Endometrial microvascular endothelial cells (primary cell): ENCODE measurements around the gene TMPRSS9. TPM values are rescaled to one million over a fixed set of nuclear protein-coding genes. Genes with fewer than 3 reads are reported as not detected.
"Not testable (repeated sequence)": the region's sequence is repeated elsewhere in the genome, so short reads cannot be mapped to it uniquely, and the experiment has no call there.

ENCODE experiments used
- in situ Hi-C: cut with HindIII; loops from 2 replicates; pipeline ENCODE4 v1.10.0; 2017; ENCODE audit warnings: low sequenced_read_pairs, low pct_unique_long_range_greater_than_20kb; ENCODE audit errors: inconsistent ontology term
- total RNA-seq: library from RNA; depleted of rRNA; stranded (reverse); fragments of >200 nt; gene quantifications from one replicate; pipeline ENCODE4 v1.2.3, GENCODE V29; 2015; ENCODE audit errors: inconsistent ontology term

Gene TMPRSS9
- total RNA-seq, 1 donor from 2014 or later, result not detected

- in situ Hi-C loops, result no loop called here
Measured at GRCh38 chr19:2339644-2340310, 20.3 kb upstream of the TMPRSS9 start.

- in situ Hi-C loops, result no loop called here
Measured at GRCh38 chr19:2340496-2341243, 19.4 kb upstream of the TMPRSS9 start.

GRCh38 chr19:2341244-2341751 lies 18.8 kb upstream of the TMPRSS9 start:
- in situ Hi-C loops, result no loop called here

GRCh38 chr19:2341982-2342381 lies 18.1 kb upstream of the TMPRSS9 start:
- in situ Hi-C loops, result no loop called here

- in situ Hi-C loops, result no loop called here
Measured at GRCh38 chr19:2342656-2343288, 17.3 kb upstream of the TMPRSS9 start.

- in situ Hi-C loops, result no loop called here
Measured at GRCh38 chr19:2343289-2343982, 16.6 kb upstream of the TMPRSS9 start.

- in situ Hi-C loops, result no loop called here
Measured at GRCh38 chr19:2344381-2344870, 15.6 kb upstream of the TMPRSS9 start.

GRCh38 chr19:2345076-2345475 lies 15.0 kb upstream of the TMPRSS9 start:
- in situ Hi-C loops, result no loop called here

GRCh38 chr19:2345794-2346663 lies 14.0 kb upstream of the TMPRSS9 start:
- in situ Hi-C loops, result no loop called here

- in situ Hi-C loops, result not testable (repeated sequence)
Measured at GRCh38 chr19:2349818-2350217, 10.2 kb upstream of the TMPRSS9 start.

GRCh38 chr19:2350656-2351055 lies 9.4 kb upstream of the TMPRSS9 start:
- in situ Hi-C loops, result no loop called here

GRCh38 chr19:2351591-2351990 lies 8.5 kb upstream of the TMPRSS9 start:
- in situ Hi-C loops, result no loop called here

- in situ Hi-C loops, result no loop called here
Measured at GRCh38 chr19:2352121-2352520, 7.9 kb upstream of the TMPRSS9 start.

GRCh38 chr19:2353159-2353886 lies 6.7 kb upstream of the TMPRSS9 start:
- in situ Hi-C loops, result no loop called here

GRCh38 chr19:2353887-2354592 lies 6.0 kb upstream of the TMPRSS9 start:
- in situ Hi-C loops, result no loop called here

GRCh38 chr19:2354670-2355069 lies 5.4 kb upstream of the TMPRSS9 start:
- in situ Hi-C loops, result no loop called here
